ENCODE measurements around the gene PTGDR2. TPM values are rescaled to one million over a fixed set of nuclear protein-coding genes. Genes with fewer than 3 reads are reported as not detected.
A peak's percentile ranks its signal among the peaks of the same experiment; 100 is the strongest.

Gene PTGDR2
- total RNA-seq, 1 donor from 2014 or later: not detected

DNA sequence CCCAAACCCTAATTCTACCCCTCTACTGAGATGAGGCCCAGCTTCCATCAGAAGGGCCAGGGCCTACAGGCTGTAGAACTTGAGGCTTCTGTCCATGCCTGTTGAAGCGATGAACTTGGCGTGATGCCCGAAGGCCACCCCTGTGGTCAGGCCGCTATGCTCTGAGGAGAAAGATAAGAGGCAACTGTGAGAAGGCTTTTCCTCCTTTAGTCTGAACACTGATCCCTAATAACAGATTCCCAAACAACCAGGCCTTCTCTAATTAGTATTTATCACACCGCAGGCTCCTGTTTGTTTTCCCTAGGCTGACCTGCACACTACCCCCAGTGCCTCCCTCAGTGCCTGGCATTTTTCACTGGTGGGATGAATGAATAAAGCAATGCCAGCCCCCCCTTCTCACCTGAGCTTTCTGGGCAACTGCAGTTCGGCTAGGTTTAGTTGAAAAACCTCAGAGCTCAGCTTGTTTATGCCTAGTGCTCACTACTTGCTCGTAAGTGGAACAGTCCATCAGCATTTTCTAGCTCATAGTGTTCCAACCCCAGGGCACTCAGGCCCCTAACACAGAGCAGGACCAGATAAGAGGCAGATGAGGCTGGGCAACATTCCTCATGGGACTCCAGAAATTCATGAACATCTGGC is 35.5 kb upstream of the PTGDR2 start:
- peaks cover 9% of the 10 kb centered on the region for H3K36me3 Mint-ChIP-seq (ENCODE audit: low read depth, unreplicated experiment)
- no peaks in the 10 kb centered on the region for H3K4me1 ChIP-seq (ENCODE audit: insufficient read depth, low read length)
- H3K4me3 Mint-ChIP-seq (ENCODE audit: unreplicated experiment): no peak overlapping the region
- peaks cover 20% of the 10 kb centered on the region for H3K36me3 ChIP-seq (ENCODE audit: insufficient read depth, low read length)
- no peaks in the 10 kb centered on the region for H3K27me3 Mint-ChIP-seq (ENCODE audit: low read depth, unreplicated experiment)
- H3K9me3 Mint-ChIP-seq (ENCODE audit: unreplicated experiment): no peaks in the 10 kb centered on the region
- no peaks in the 10 kb centered on the region for H3K27me3 ChIP-seq (ENCODE audit: insufficient read depth, low read length)
- H3K9ac ChIP-seq (ENCODE audit: low read length): no peak overlapping the region
- H3K4me2 ChIP-seq (ENCODE audit: low read length): no peak overlapping the region
- TF ChIP-seq, protein P1, sequence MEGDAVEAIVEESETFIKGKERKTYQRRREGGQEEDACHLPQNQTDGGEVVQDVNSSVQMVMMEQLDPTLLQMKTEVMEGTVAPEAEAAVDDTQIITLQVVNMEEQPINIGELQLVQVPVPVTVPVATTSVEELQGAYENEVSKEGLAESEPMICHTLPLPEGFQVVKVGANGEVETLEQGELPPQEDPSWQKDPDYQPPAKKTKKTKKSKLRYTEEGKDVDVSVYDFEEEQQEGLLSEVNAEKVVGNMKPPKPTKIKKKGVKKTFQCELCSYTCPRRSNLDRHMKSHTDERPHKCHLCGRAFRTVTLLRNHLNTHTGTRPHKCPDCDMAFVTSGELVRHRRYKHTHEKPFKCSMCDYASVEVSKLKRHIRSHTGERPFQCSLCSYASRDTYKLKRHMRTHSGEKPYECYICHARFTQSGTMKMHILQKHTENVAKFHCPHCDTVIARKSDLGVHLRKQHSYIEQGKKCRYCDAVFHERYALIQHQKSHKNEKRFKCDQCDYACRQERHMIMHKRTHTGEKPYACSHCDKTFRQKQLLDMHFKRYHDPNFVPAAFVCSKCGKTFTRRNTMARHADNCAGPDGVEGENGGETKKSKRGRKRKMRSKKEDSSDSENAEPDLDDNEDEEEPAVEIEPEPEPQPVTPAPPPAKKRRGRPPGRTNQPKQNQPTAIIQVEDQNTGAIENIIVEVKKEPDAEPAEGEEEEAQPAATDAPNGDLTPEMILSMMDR (IDR thresholded peaks at IDR 0.05; ENCODE audit: insufficient read depth, low read depth, low read length): no peak
- TF ChIP-seq EZH2 (IDR thresholded peaks at IDR 0.05; ENCODE audit: insufficient read depth, low read length): no peak
- H3K9me3 ChIP-seq (ENCODE audit: insufficient read depth, low read depth, low read length): no peaks in the 10 kb centered on the region
- H3K27ac ChIP-seq (ENCODE audit: low read depth, low read length): no peak overlapping the region
- no peak overlapping the region for H3K4me3 ChIP-seq (ENCODE audit: insufficient read depth, low read depth, low read length)
- H2AFZ ChIP-seq (ENCODE audit: low read depth, low read length): no peak overlapping the region
- DNase-seq (ENCODE audit: low read depth) (peak; percentile 15), FAIRE-seq (no peak)
- peaks cover 27% of the 10 kb centered on the region for H4K20me1 ChIP-seq (ENCODE audit: insufficient read depth, low read length)
- H3K27ac Mint-ChIP-seq (ENCODE audit: unreplicated experiment): no peak overlapping the region
- no peaks in the 10 kb centered on the region for H3K79me2 ChIP-seq (ENCODE audit: insufficient read depth, low read length)
- H3K4me1 Mint-ChIP-seq (ENCODE audit: low read depth, unreplicated experiment): no peaks in the 10 kb centered on the region

DNA sequence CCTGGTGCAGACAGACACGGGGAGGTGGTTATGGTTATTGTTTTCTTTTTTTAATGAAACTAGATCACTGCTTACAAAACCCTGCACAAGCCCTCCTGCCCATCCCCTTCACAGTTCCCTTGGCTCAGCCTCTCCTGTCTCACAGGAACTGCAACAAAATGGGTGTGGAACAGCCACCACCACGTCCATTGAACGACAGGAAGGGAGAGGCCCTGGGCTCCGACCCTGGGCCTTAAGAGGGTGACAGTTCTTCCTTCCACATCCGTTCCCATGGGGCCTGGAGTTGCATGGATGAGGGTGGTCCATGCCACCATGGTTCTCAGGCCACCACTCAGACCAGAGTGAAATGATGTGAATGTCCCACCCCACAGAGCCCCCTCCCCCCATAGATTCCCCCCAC is 34.9 kb upstream of the PTGDR2 start:
- Histone ChIP-seq H2AFZ (ENCODE audit: low read depth, low read length) (no peak overlapping the region), H3K36me3 (ENCODE audit: insufficient read depth, low read length) (peaks cover 15% of the 10 kb centered on the region), H3K4me3 (ENCODE audit: insufficient read depth, low read depth, low read length) (no peak overlapping the region), H3K79me2 (ENCODE audit: insufficient read depth, low read length) (no peaks in the 10 kb centered on the region), H3K9ac (ENCODE audit: low read length) (no peak overlapping the region), H3K27me3 (ENCODE audit: insufficient read depth, low read length) (no peaks in the 10 kb centered on the region), H3K4me2 (ENCODE audit: low read length) (no peak overlapping the region), H3K27ac (ENCODE audit: low read depth, low read length) (no peak overlapping the region), H3K9me3 (ENCODE audit: insufficient read depth, low read depth, low read length) (no peaks in the 10 kb centered on the region), H4K20me1 (ENCODE audit: insufficient read depth, low read length) (peaks cover 26% of the 10 kb centered on the region), H3K4me1 (ENCODE audit: insufficient read depth, low read length) (no peaks in the 10 kb centered on the region)
- FAIRE-seq: no peak
- no peak overlapping the region for H3K4me3 Mint-ChIP-seq (ENCODE audit: unreplicated experiment)
- no peak overlapping the region for H3K27ac Mint-ChIP-seq (ENCODE audit: unreplicated experiment)
- no peak for TF ChIP-seq EZH2 (IDR thresholded peaks at IDR 0.05; ENCODE audit: insufficient read depth, low read length)
- TF ChIP-seq, protein P1 (IDR thresholded peaks at IDR 0.05; ENCODE audit: insufficient read depth, low read depth, low read length): no peak
- peaks cover 5% of the 10 kb centered on the region for H3K36me3 Mint-ChIP-seq (ENCODE audit: low read depth, unreplicated experiment)
- no peaks in the 10 kb centered on the region for H3K9me3 Mint-ChIP-seq (ENCODE audit: unreplicated experiment)
- no peak for DNase-seq (ENCODE audit: low read depth)
- H3K27me3 Mint-ChIP-seq (ENCODE audit: low read depth, unreplicated experiment): no peaks in the 10 kb centered on the region
- no peaks in the 10 kb centered on the region for H3K4me1 Mint-ChIP-seq (ENCODE audit: low read depth, unreplicated experiment)

DNA sequence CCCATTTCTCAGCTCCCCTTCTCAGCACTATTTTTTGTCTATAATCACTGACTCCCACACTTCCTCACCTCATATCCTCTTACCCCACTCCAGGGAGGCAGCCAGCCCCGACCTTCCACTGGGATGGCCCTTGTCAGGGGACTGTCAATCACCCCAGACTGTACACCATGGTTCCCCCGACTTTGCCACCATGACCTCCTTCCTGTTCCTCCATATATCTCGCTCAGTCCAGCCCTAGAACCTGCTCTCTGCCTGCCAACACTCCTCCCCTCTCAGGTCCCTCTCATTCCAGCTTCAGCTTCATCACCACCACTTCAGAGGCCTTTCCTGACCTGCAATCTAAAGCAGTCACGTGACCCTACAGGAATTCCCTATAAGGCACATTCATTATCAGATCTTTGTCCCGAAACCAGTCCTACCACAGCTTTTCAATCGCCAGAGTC is 34.1 kb upstream of the PTGDR2 start:
- no peaks in the 10 kb centered on the region for H3K27me3 Mint-ChIP-seq (ENCODE audit: low read depth, unreplicated experiment)
- H2AFZ ChIP-seq (ENCODE audit: low read depth, low read length): no peak overlapping the region

More for the DNA sequence above, 34.1 kb upstream of the PTGDR2 start:
- H3K9ac ChIP-seq (ENCODE audit: low read length): no peak overlapping the region
- no peaks in the 10 kb centered on the region for H3K4me1 Mint-ChIP-seq (ENCODE audit: low read depth, unreplicated experiment)
- H3K79me2 ChIP-seq (ENCODE audit: insufficient read depth, low read length): no peaks in the 10 kb centered on the region
- H3K9me3 ChIP-seq (ENCODE audit: insufficient read depth, low read depth, low read length): no peaks in the 10 kb centered on the region
- H3K4me3 Mint-ChIP-seq (ENCODE audit: unreplicated experiment): no peak overlapping the region
- no peaks in the 10 kb centered on the region for H3K4me1 ChIP-seq (ENCODE audit: insufficient read depth, low read length)
- H3K4me2 ChIP-seq (ENCODE audit: low read length): no peak overlapping the region
- TF ChIP-seq EZH2 (IDR thresholded peaks at IDR 0.05; ENCODE audit: insufficient read depth, low read length): no peak
- TF ChIP-seq, protein P1 (IDR thresholded peaks at IDR 0.05; ENCODE audit: insufficient read depth, low read depth, low read length): no peak
- DNase-seq (ENCODE audit: low read depth) (no peak), FAIRE-seq (no peak)
- H3K27ac Mint-ChIP-seq (ENCODE audit: unreplicated experiment): no peak overlapping the region
- H3K36me3 ChIP-seq (ENCODE audit: insufficient read depth, low read length): peaks cover 10% of the 10 kb centered on the region
- H3K27ac ChIP-seq (ENCODE audit: low read depth, low read length): no peak overlapping the region
- H3K27me3 ChIP-seq (ENCODE audit: insufficient read depth, low read length): no peaks in the 10 kb centered on the region
- peaks cover 3% of the 10 kb centered on the region for H3K36me3 Mint-ChIP-seq (ENCODE audit: low read depth, unreplicated experiment)
- H4K20me1 ChIP-seq (ENCODE audit: insufficient read depth, low read length): peaks cover 22% of the 10 kb centered on the region
- H3K9me3 Mint-ChIP-seq (ENCODE audit: unreplicated experiment): no peaks in the 10 kb centered on the region
- no peak overlapping the region for H3K4me3 ChIP-seq (ENCODE audit: insufficient read depth, low read depth, low read length)
